Fibroblast of lung (primary cell): ENCODE measurements around the gene LPIN1. TPM values are rescaled to one million over a fixed set of nuclear protein-coding genes. Genes with fewer than 3 reads are reported as not detected.

ENCODE experiments used
- DNase-seq, 2 donors: peaks; one replicate each; pipeline versions ENCODE4 v3.0.0 to v3.0.0-alpha.2; 2010; ENCODE audit warnings: low read depth in 2 of 2
- H2AFZ ChIP-seq: 2 replicates; pipeline ENCODE4 v1.5.1; 2012; ENCODE audit warnings: low read length, control low read depth, inconsistent platforms
- H3K27ac ChIP-seq: 2 replicates; pipeline ENCODE4 v1.5.1; 2011; ENCODE audit warnings: low read length, control low read depth; ENCODE audit not compliant: insufficient read depth
- H3K27me3 ChIP-seq: 2 replicates; pipeline ENCODE4 v1.5.1; 2011; ENCODE audit warnings: mild to moderate bottlenecking, low read length; ENCODE audit not compliant: control insufficient read depth, insufficient read depth
- H3K36me3 ChIP-seq: 2 replicates; pipeline ENCODE4 v1.5.1; 2011; ENCODE audit warnings: low read length; ENCODE audit not compliant: control insufficient read depth, insufficient read depth
- H3K4me1 ChIP-seq: 2 replicates; pipeline ENCODE4 v1.5.1; 2011; ENCODE audit warnings: low read length; ENCODE audit not compliant: control insufficient read depth, insufficient read depth; ENCODE audit errors: extremely low read depth
- H3K4me2 ChIP-seq: 2 replicates; pipeline ENCODE4 v1.5.1; 2011; ENCODE audit warnings: low read length, control low read depth; ENCODE audit not compliant: insufficient read depth; ENCODE audit errors: extremely low read depth
- H3K4me3 ChIP-seq, 4 experiments: fragments of 200-600 bp in 1 of 4; sonication (generic) in 1 of 4; replicated peaks in 1 of 4; 2 replicates each; pipeline ENCODE4 v1.5.1; 2011 to 2016; ENCODE audit warnings: low read length in 4 of 4, low read depth in 3 of 4, mild to moderate bottlenecking in 3 of 4, control low read depth in 2 of 4, inconsistent platforms in 1 of 4, mixed read lengths in 1 of 4; ENCODE audit not compliant: insufficient read depth in 1 of 4; ENCODE audit errors: control extremely low read depth in 1 of 4
- H3K79me2 ChIP-seq: 2 replicates; pipeline ENCODE4 v1.5.1; 2012; ENCODE audit warnings: mild to moderate bottlenecking, low read length, inconsistent platforms; ENCODE audit not compliant: control insufficient read depth, insufficient read depth
- H3K9ac ChIP-seq: 2 replicates; pipeline ENCODE4 v1.5.1; 2011; ENCODE audit warnings: mild to moderate bottlenecking, low read length, control low read depth; ENCODE audit not compliant: insufficient read depth
- H3K9me3 ChIP-seq: 2 replicates; pipeline ENCODE4 v1.5.1; 2012; ENCODE audit warnings: low read depth, low read length; ENCODE audit not compliant: control insufficient read depth, insufficient read depth
- H4K20me1 ChIP-seq: 2 replicates; pipeline ENCODE4 v1.5.1; 2011; ENCODE audit warnings: low read length; ENCODE audit not compliant: control insufficient read depth, insufficient read depth; ENCODE audit errors: extremely low read depth
- CTCF ChIP-seq, 2 donors: IDR thresholded peaks in 1 of 2; conservative IDR thresholded peaks in 1 of 2; 1 replicate in 1 of 2; 2 replicates in 1 of 2; pipeline ENCODE4 v1.5.1; 2011 to 2012; ENCODE audit warnings: low read length in 2 of 2, control low read depth in 1 of 2, inconsistent platforms in 1 of 2, low read depth in 1 of 2, mild to moderate bottlenecking in 1 of 2
- EZH2 ChIP-seq: IDR thresholded peaks from 2 replicates; pipeline ENCODE4 v1.5.1; 2012; ENCODE audit warnings: low read length, control low read depth, mild to moderate bottlenecking; ENCODE audit errors: missing control alignments
- polyA plus RNA-seq, 2 donors: library from polyadenylated mRNA; depleted of rRNA in 1 of 2; stranded (reverse) in 1 of 2; unstranded in 1 of 2; fragments of >200 nt; gene quantifications; 2 replicates each; pipeline ENCODE4 v1.2.1, GENCODE V29; 2011 to 2012; ENCODE audit warnings: missing spikeins in 1 of 2
- total RNA-seq: library from RNA; depleted of rRNA; stranded (reverse); fragments of >200 nt; gene quantifications from 2 replicates; pipeline ENCODE4 v1.2.1, GENCODE V29; 2014

The LPIN1 gene
- total and polyA plus RNA-seq, 2 donors (not counting 1 experiment from before 2014, with no cell fraction given), result 87.8 to 205 TPM

GRCh38 chr2:11710210-11710609 is 36.2 kb upstream of the LPIN1 start:
- DNase-seq, result peak; percentile 79 to 95
- Histone ChIP-seq H4K20me1 (no peaks in the 10 kb centered on the region), H3K9ac (no peak overlapping the region), H3K4me2 (peak overlapping the region; percentile 19), H3K4me3 (no peak overlapping the region), H3K36me3 (no peaks in the 10 kb centered on the region), H3K27me3 (no peaks in the 10 kb centered on the region), H3K79me2 (no peaks in the 10 kb centered on the region), H3K4me1 (peaks cover 5% of the 10 kb centered on the region), H3K27ac (no peak overlapping the region), H2AFZ (no peak overlapping the region), H3K9me3 (no peaks in the 10 kb centered on the region)
- TF ChIP-seq EZH2 (no peak), CTCF (conservative IDR thresholded peaks at IDR 0.05 in 1 of 2, IDR thresholded peaks at IDR 0.05 in 1 of 2; ENCODE audit: low read depth in 1 of 2, low read length in 2 of 2) (no peak)

- Histone ChIP-seq H3K9ac (no peak overlapping the region), H3K4me1 (peaks cover 5% of the 10 kb centered on the region), H3K79me2 (no peaks in the 10 kb centered on the region), H3K36me3 (no peaks in the 10 kb centered on the region), H3K9me3 (no peaks in the 10 kb centered on the region), H3K27ac (no peak overlapping the region), H3K27me3 (no peaks in the 10 kb centered on the region), H4K20me1 (no peaks in the 10 kb centered on the region), H2AFZ (no peak overlapping the region), H3K4me3 (no peak overlapping the region), H3K4me2 (no peak overlapping the region)
- no peak for TF ChIP-seq EZH2
- TF ChIP-seq CTCF (conservative IDR thresholded peaks at IDR 0.05 in 1 of 2, IDR thresholded peaks at IDR 0.05 in 1 of 2; ENCODE audit: low read depth in 1 of 2, low read length in 2 of 2), result no peak
- peak; percentile 51 to 65 for DNase-seq
Observed at GRCh38 chr2:11710632-11711353, 35.6 kb upstream of the LPIN1 start.

- Histone ChIP-seq H3K4me1 (peaks cover 5% of the 10 kb centered on the region), H3K4me3 (no peak overlapping the region), H3K27me3 (no peaks in the 10 kb centered on the region), H3K36me3 (no peaks in the 10 kb centered on the region), H3K9me3 (no peaks in the 10 kb centered on the region), H3K9ac (no peak overlapping the region), H4K20me1 (no peaks in the 10 kb centered on the region), H3K27ac (no peak overlapping the region), H2AFZ (no peak overlapping the region), H3K4me2 (no peak overlapping the region), H3K79me2 (no peaks in the 10 kb centered on the region)
- TF ChIP-seq CTCF (conservative IDR thresholded peaks at IDR 0.05 in 1 of 2, IDR thresholded peaks at IDR 0.05 in 1 of 2; ENCODE audit: low read depth in 1 of 2, low read length in 2 of 2) (no peak), EZH2 (no peak)
- no peak for DNase-seq
Observed at GRCh38 chr2:11711354-11711716, 35.1 kb upstream of the LPIN1 start.
